Liver (tissue), 9 donors: ENCODE measurements around the gene SEPTIN2. TPM values are rescaled to one million over a fixed set of nuclear protein-coding genes. Genes with fewer than 3 reads are reported as not detected.

Source experiments
- DNase-seq: peaks from one replicate; pipeline ENCODE4 v3.0.0-alpha.2; 2017; ENCODE audit warnings: low spot score
- H3K27ac ChIP-seq, 2 donors: one replicate each; pipeline ENCODE4 v1.7.0; 2013; ENCODE audit warnings: inconsistent platforms in 2 of 2, low read length in 2 of 2, control low read depth in 1 of 2, low read depth in 1 of 2, mild to moderate bottlenecking in 1 of 2
- H3K27me3 ChIP-seq, 4 donors: one replicate each; pipeline versions ENCODE4 v1.6.1 to v1.7.0; 2013; ENCODE audit warnings: low read length in 3 of 4, inconsistent platforms in 1 of 4, mild to moderate bottlenecking in 1 of 4, moderate library complexity in 1 of 4; ENCODE audit not compliant: control insufficient read depth in 4 of 4, insufficient read depth in 4 of 4
- H3K36me3 ChIP-seq, 4 donors: one replicate each; pipeline versions ENCODE4 v1.6.1 to v1.7.0; 2013; ENCODE audit warnings: low read length in 3 of 4, mild to moderate bottlenecking in 3 of 4, low read depth in 1 of 4, moderate library complexity in 1 of 4; ENCODE audit not compliant: control insufficient read depth in 4 of 4, insufficient read depth in 3 of 4
- H3K4me1 ChIP-seq, 4 donors: one replicate each; pipeline versions ENCODE4 v1.6.1 to v1.7.0; 2013; ENCODE audit warnings: low read length in 3 of 4, mild to moderate bottlenecking in 3 of 4, moderate library complexity in 1 of 4; ENCODE audit not compliant: control insufficient read depth in 4 of 4, insufficient read depth in 4 of 4
- H3K4me3 ChIP-seq, 3 donors: one replicate each; pipeline versions ENCODE4 v1.6.1 to v1.7.0; 2013; ENCODE audit warnings: low read length in 3 of 3, control low read depth in 1 of 3, low read depth in 1 of 3, mild to moderate bottlenecking in 1 of 3
- H3K9ac ChIP-seq, 2 donors: one replicate each; pipeline ENCODE4 v1.7.0; 2013; ENCODE audit warnings: low read length in 2 of 2, mild to moderate bottlenecking in 2 of 2, moderate library complexity in 2 of 2, control low read depth in 1 of 2, low read depth in 1 of 2
- H3K9me3 ChIP-seq, 4 donors: one replicate each; pipeline versions ENCODE4 v1.6.1 to v1.7.0; 2013; ENCODE audit warnings: low read length in 3 of 4; ENCODE audit not compliant: control insufficient read depth in 4 of 4
- ATF3 ChIP-seq: IDR thresholded peaks from 2 replicates; pipeline ENCODE4 v1.6.1; 2016; ENCODE audit warnings: antibody characterized with exemption
- FOXA1 ChIP-seq: IDR thresholded peaks from 2 replicates; pipeline ENCODE4 v1.6.1; 2016; ENCODE audit warnings: antibody characterized with exemption
- FOXA2 ChIP-seq: IDR thresholded peaks from 2 replicates; pipeline ENCODE4 v1.6.1; 2016; ENCODE audit warnings: antibody characterized with exemption
- HNF4A ChIP-seq, 2 donors: conservative IDR thresholded peaks; 2 replicates each; pipeline ENCODE4 v1.6.1; 2016; ENCODE audit warnings: antibody characterized with exemption in 2 of 2, mild to moderate bottlenecking in 2 of 2
- HNF4G ChIP-seq: IDR thresholded peaks from 2 replicates; pipeline ENCODE4 v1.6.1; 2016; ENCODE audit warnings: antibody characterized with exemption
- JUND ChIP-seq, 2 donors: IDR thresholded peaks; 2 replicates each; pipeline ENCODE4 v1.6.1; 2016; ENCODE audit warnings: antibody characterized with exemption in 2 of 2
- NR2F2 ChIP-seq: IDR thresholded peaks from 2 replicates; pipeline ENCODE4 v1.6.1; 2016; ENCODE audit warnings: antibody characterized with exemption
- RAD21 ChIP-seq, 2 donors: IDR thresholded peaks; 2 replicates each; pipeline ENCODE4 v1.6.1; 2016; ENCODE audit warnings: antibody characterized with exemption in 2 of 2, mild to moderate bottlenecking in 2 of 2
- RXRA ChIP-seq, 2 donors: IDR thresholded peaks; 2 replicates each; pipeline ENCODE4 v1.6.1; 2017 to 2018; ENCODE audit warnings: antibody characterized with exemption in 2 of 2, mild to moderate bottlenecking in 1 of 2
- SP1 ChIP-seq: IDR thresholded peaks from 2 replicates; pipeline ENCODE4 v1.6.1; 2018; ENCODE audit warnings: antibody characterized with exemption, mild to moderate bottlenecking
- TAF1 ChIP-seq: conservative IDR thresholded peaks from 2 replicates; pipeline ENCODE4 v1.6.1; 2016; ENCODE audit warnings: antibody characterized with exemption, mild to moderate bottlenecking
- YY1 ChIP-seq: IDR thresholded peaks from 2 replicates; pipeline ENCODE4 v1.6.1; 2016; ENCODE audit warnings: antibody characterized with exemption, mild to moderate bottlenecking
- WGBS: extraction: QIAGEN DNeasy Blood & Tissue Kit; methylation state at CpG from one replicate; pipeline ENCODE4 v1.1.7; 2013; 5-methylcytosine and 5-hydroxymethylcytosine counted together
- polyA plus RNA-seq, 2 donors: library from polyadenylated mRNA; stranded (reverse) in 1 of 2; unstranded in 1 of 2; fragments of 200-250 nt in 1 of 2; fragments of >200 nt in 1 of 2; fragmentation: Nextera tagmentation in 1 of 2; extraction: Ambion mirVana in 1 of 2; gene quantifications; one replicate each; pipeline versions ENCODE4 v1.2.1 to v1.2.3, GENCODE V29; 2013 to 2015
- total RNA-seq, 2 donors: library from RNA; depleted of rRNA; stranded (reverse); fragments of >200 nt; gene quantifications; one replicate each; pipeline ENCODE4 v1.2.3, GENCODE V29; 2014
- TF ChIP-seq, protein P1 (sequence below): fragments of 150-350 bp; IDR thresholded peaks from 2 replicates; pipeline ENCODE4 v1.5.1; 2017; ENCODE audit warnings: improper control_type of control experiment, low read depth, low read length; ENCODE audit not compliant: missing input control
- TF ChIP-seq, protein P2 (sequence below): IDR thresholded peaks from 2 replicates; pipeline ENCODE4 v1.6.1; 2016; ENCODE audit warnings: antibody characterized with exemption
- TF ChIP-seq, protein P3 (sequence below): IDR thresholded peaks from 2 replicates; pipeline ENCODE4 v1.6.1; 2016; ENCODE audit warnings: antibody characterized with exemption
- TF ChIP-seq, protein P4 (sequence below): IDR thresholded peaks from 2 replicates; pipeline ENCODE4 v1.6.1; 2016; ENCODE audit warnings: antibody characterized with exemption, mild to moderate bottlenecking
- donor health status: healthy.
- donor health status: healthy.
- donor health status: healthy.
- donor health status: healthy.
- donor health status: healthy.

SEPTIN2 gene
- total and polyA plus RNA-seq, 4 donors = 63.7 to 147 (median 96.9) TPM

DNA sequence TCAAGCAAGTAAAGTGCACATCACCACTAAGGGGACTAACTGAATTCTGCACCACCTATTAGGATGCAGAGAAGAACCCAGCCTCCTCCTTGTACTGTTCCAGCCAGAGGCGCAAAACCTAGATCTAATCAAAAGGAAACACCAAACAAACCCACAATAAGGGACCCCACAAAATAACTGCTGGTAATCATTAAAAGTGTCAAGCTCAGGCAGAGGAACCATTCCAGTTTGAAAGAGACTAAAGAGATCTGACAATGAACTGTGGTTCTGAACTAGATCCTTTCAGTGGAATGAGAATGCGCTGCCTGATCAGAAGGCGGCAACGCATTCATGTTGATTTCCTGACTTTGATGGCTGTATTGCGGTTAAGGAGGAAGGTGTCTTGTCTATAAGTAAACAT lies 17.1 kb upstream of the SEPTIN2 start:
- Histone ChIP-seq H3K4me3 (no peak overlapping the region), H3K36me3 (peaks cover 0 to 7% (median 0%) of the 10 kb centered on the region in 4 donors), H3K9ac (no peak overlapping the region), H3K4me1 (peaks cover 0 to 27% (median 18%) of the 10 kb centered on the region in 4 donors), H3K9me3 (no peaks in the 10 kb centered on the region), H3K27me3 (no peaks in the 10 kb centered on the region), H3K27ac (no peak overlapping the region)
- no peak for DNase-seq
- WGBS = 89% methylated on average over 5 of the region's 5 CpGs
- TF ChIP-seq ATF3 = no peak
- TF ChIP-seq, protein P1, sequence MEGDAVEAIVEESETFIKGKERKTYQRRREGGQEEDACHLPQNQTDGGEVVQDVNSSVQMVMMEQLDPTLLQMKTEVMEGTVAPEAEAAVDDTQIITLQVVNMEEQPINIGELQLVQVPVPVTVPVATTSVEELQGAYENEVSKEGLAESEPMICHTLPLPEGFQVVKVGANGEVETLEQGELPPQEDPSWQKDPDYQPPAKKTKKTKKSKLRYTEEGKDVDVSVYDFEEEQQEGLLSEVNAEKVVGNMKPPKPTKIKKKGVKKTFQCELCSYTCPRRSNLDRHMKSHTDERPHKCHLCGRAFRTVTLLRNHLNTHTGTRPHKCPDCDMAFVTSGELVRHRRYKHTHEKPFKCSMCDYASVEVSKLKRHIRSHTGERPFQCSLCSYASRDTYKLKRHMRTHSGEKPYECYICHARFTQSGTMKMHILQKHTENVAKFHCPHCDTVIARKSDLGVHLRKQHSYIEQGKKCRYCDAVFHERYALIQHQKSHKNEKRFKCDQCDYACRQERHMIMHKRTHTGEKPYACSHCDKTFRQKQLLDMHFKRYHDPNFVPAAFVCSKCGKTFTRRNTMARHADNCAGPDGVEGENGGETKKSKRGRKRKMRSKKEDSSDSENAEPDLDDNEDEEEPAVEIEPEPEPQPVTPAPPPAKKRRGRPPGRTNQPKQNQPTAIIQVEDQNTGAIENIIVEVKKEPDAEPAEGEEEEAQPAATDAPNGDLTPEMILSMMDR = no peak
- no peak for TF ChIP-seq FOXA2
- no peak for TF ChIP-seq YY1
- TF ChIP-seq, protein P2, sequence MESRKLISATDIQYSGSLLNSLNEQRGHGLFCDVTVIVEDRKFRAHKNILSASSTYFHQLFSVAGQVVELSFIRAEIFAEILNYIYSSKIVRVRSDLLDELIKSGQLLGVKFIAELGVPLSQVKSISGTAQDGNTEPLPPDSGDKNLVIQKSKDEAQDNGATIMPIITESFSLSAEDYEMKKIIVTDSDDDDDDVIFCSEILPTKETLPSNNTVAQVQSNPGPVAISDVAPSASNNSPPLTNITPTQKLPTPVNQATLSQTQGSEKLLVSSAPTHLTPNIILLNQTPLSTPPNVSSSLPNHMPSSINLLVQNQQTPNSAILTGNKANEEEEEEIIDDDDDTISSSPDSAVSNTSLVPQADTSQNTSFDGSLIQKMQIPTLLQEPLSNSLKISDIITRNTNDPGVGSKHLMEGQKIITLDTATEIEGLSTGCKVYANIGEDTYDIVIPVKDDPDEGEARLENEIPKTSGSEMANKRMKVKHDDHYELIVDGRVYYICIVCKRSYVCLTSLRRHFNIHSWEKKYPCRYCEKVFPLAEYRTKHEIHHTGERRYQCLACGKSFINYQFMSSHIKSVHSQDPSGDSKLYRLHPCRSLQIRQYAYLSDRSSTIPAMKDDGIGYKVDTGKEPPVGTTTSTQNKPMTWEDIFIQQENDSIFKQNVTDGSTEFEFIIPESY = no peak
- TF ChIP-seq TAF1 = no peak
- TF ChIP-seq RXRA (IDR thresholded peaks at IDR 0.05) = no peak
- TF ChIP-seq, protein P3, sequence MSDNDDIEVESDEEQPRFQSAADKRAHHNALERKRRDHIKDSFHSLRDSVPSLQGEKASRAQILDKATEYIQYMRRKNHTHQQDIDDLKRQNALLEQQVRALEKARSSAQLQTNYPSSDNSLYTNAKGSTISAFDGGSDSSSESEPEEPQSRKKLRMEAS = no peak

- peaks cover 0 to 7% (median 0%) of the 10 kb centered on the region in 4 donors for H3K36me3 ChIP-seq
- no peak overlapping the region for H3K27ac ChIP-seq
- H3K4me1 ChIP-seq = peaks cover 0 to 33% (median 21%) of the 10 kb centered on the region in 4 donors
- H3K4me3 ChIP-seq = no peak overlapping the region
- no peak for DNase-seq
- 90% methylated on average over 12 of the region's 12 CpGs for WGBS
- no peak for TF ChIP-seq JUND (IDR thresholded peaks at IDR 0.05)
- TF ChIP-seq RAD21 (IDR thresholded peaks at IDR 0.05) = no peak
- no peak for TF ChIP-seq YY1
- TF ChIP-seq HNF4A (conservative IDR thresholded peaks at IDR 0.05) = no peak
- no peaks in the 10 kb centered on the region for H3K9me3 ChIP-seq
- no peak overlapping the region for H3K9ac ChIP-seq
- no peaks in the 10 kb centered on the region for H3K27me3 ChIP-seq
Observed at GRCh38 chr2:241300000-241300399, 15.7 kb upstream of the SEPTIN2 start.

GRCh38 chr2:241302083-241302482 lies 13.6 kb upstream of the SEPTIN2 start:
- peaks cover 0 to 33% (median 21%) of the 10 kb centered on the region in 4 donors for H3K4me1 ChIP-seq
- no peak overlapping the region for H3K27ac ChIP-seq
- DNase-seq = no peak
- no peaks in the 10 kb centered on the region for H3K9me3 ChIP-seq
- H3K27me3 ChIP-seq = no peaks in the 10 kb centered on the region
- H3K36me3 ChIP-seq = peaks cover 0 to 2% (median 0%) of the 10 kb centered on the region in 4 donors
- H3K4me3 ChIP-seq = no peak overlapping the region
- TF ChIP-seq RAD21 (IDR thresholded peaks at IDR 0.05) (no peak), RXRA (IDR thresholded peaks at IDR 0.05) (no peak), SP1 (no peak), HNF4A (conservative IDR thresholded peaks at IDR 0.05) (peak; percentile 45 to 79), HNF4G (peak; percentile 12), FOXA1 (no peak), NR2F2 (no peak)
- TF ChIP-seq, protein P4, sequence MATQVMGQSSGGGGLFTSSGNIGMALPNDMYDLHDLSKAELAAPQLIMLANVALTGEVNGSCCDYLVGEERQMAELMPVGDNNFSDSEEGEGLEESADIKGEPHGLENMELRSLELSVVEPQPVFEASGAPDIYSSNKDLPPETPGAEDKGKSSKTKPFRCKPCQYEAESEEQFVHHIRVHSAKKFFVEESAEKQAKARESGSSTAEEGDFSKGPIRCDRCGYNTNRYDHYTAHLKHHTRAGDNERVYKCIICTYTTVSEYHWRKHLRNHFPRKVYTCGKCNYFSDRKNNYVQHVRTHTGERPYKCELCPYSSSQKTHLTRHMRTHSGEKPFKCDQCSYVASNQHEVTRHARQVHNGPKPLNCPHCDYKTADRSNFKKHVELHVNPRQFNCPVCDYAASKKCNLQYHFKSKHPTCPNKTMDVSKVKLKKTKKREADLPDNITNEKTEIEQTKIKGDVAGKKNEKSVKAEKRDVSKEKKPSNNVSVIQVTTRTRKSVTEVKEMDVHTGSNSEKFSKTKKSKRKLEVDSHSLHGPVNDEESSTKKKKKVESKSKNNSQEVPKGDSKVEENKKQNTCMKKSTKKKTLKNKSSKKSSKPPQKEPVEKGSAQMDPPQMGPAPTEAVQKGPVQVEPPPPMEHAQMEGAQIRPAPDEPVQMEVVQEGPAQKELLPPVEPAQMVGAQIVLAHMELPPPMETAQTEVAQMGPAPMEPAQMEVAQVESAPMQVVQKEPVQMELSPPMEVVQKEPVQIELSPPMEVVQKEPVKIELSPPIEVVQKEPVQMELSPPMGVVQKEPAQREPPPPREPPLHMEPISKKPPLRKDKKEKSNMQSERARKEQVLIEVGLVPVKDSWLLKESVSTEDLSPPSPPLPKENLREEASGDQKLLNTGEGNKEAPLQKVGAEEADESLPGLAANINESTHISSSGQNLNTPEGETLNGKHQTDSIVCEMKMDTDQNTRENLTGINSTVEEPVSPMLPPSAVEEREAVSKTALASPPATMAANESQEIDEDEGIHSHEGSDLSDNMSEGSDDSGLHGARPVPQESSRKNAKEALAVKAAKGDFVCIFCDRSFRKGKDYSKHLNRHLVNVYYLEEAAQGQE = no peak
- TF ChIP-seq, protein P2 = no peak
- TF ChIP-seq, protein P3 = no peak
- H3K9ac ChIP-seq = no peak overlapping the region
- 76% methylated on average over 3 of the region's 3 CpGs for WGBS
